HG03135 (cell line): Measurements from ENCODE around the gene RIC1.

Source experiments
- ATAC-seq: cut with Tn5 transposase; IDR thresholded peaks from one replicate; pipeline ENCODE4 v1.9.1; 2021; ENCODE audit warnings: mild to moderate bottlenecking, moderate library complexity; ENCODE audit not compliant: unreplicated experiment

RIC1 gene

GRCh38 chr9:5820425-5820824, 191.5 kb downstream of the RIC1 start:
- ATAC-seq = no peak

- no peak for ATAC-seq
Measured at GRCh38 chr9:5825223-5825622, 196.3 kb downstream of the RIC1 start.
